GM23338 (cell line): ENCODE results near the gene PARP8. TPM values are rescaled to one million over a fixed set of nuclear protein-coding genes. Genes with fewer than 3 reads are reported as not detected.

Experiments used
- ATAC-seq: fragments of 200-7000 bp; cut with Tn5 transposase; 3 replicates; pipeline ENCODE4 v1.9.1; 2020
- DNase-seq: peaks from one replicate; pipeline ENCODE4 v3.0.0-alpha.2; 2015; ENCODE audit warnings: low spot score
- H2AFZ ChIP-seq: fragments of 200-600 bp; sonication (generic); 2 replicates; pipeline ENCODE4 v1.8.0; 2016; ENCODE audit warnings: antibody characterized with exemption, mild to moderate bottlenecking, moderate library complexity
- H3F3A ChIP-seq: fragments of 200-600 bp; sonication (generic); replicated peaks from 2 replicates; pipeline ENCODE4 v1.8.0; 2017; ENCODE audit warnings: antibody characterized with exemption, mixed run types, low read depth
- H3K27ac ChIP-seq: fragments of 200-600 bp; sonication (generic); 2 replicates; pipeline ENCODE4 v1.6.1; 2016; ENCODE audit warnings: low read depth
- H3K27me3 ChIP-seq: fragments of 200-600 bp; sonication (generic); 2 replicates; pipeline ENCODE4 v1.8.0; 2016; ENCODE audit warnings: mild to moderate bottlenecking, mixed run types, moderate library complexity; ENCODE audit not compliant: insufficient read depth
- H3K36me3 ChIP-seq: fragments of 200-600 bp; sonication (generic); 2 replicates; pipeline ENCODE4 v1.8.0; 2016; ENCODE audit warnings: mild to moderate bottlenecking; ENCODE audit not compliant: insufficient read depth
- H3K4me1 ChIP-seq: fragments of 200-600 bp; sonication (generic); 2 replicates; pipeline ENCODE4 v1.8.0; 2016; ENCODE audit warnings: mild to moderate bottlenecking, moderate library complexity; ENCODE audit not compliant: insufficient read depth
- H3K4me2 ChIP-seq: fragments of 200-600 bp; sonication (generic); 2 replicates; pipeline ENCODE4 v1.7.1; 2017; ENCODE audit warnings: mixed run types
- H3K4me3 ChIP-seq: fragments of 200-600 bp; sonication (generic); 2 replicates; pipeline ENCODE4 v1.6.1; 2016; ENCODE audit warnings: mixed run types
- H3K79me2 ChIP-seq: fragments of 200-600 bp; sonication (generic); replicated peaks from 2 replicates; pipeline ENCODE4 v1.8.0; 2017; ENCODE audit warnings: mild to moderate bottlenecking; ENCODE audit not compliant: insufficient read depth
- H3K9me2 ChIP-seq: fragments of 200-600 bp; sonication (generic); 2 replicates; pipeline ENCODE4 v1.8.0; 2017; ENCODE audit not compliant: insufficient read depth
- H4K20me1 ChIP-seq: fragments of 200-600 bp; sonication (generic); replicated peaks from 2 replicates; pipeline ENCODE4 v1.8.0; 2017; ENCODE audit warnings: mild to moderate bottlenecking; ENCODE audit not compliant: insufficient read depth
- H3K27ac Mint-ChIP-seq: 2 replicates; pipeline ENCODE4 v1.8.0; 2020; ENCODE audit warnings: inconsistent platforms, mild to moderate bottlenecking, moderate library complexity, mixed read lengths
- H3K27me3 Mint-ChIP-seq: 3 replicates; pipeline ENCODE4 v1.8.0; 2022; ENCODE audit warnings: low read depth, mild to moderate bottlenecking, moderate library complexity, mixed read lengths, inconsistent platforms; ENCODE audit not compliant: insufficient read depth, poor library complexity
- H3K36me3 Mint-ChIP-seq: 3 replicates; pipeline ENCODE4 v1.8.0; 2021; ENCODE audit warnings: low read depth, mild to moderate bottlenecking, inconsistent platforms, moderate library complexity, mixed read lengths
- H3K4me1 Mint-ChIP-seq: 3 replicates; pipeline ENCODE4 v1.8.0; 2020; ENCODE audit warnings: mild to moderate bottlenecking, inconsistent platforms, mixed read lengths
- H3K4me3 Mint-ChIP-seq: 3 replicates; pipeline ENCODE4 v1.8.0; 2021; ENCODE audit warnings: moderate library complexity, mild to moderate bottlenecking, inconsistent platforms, mixed read lengths
- H3K9me3 Mint-ChIP-seq: 3 replicates; pipeline ENCODE4 v1.8.0; 2020; ENCODE audit warnings: moderate library complexity, mild to moderate bottlenecking, inconsistent platforms, mixed read lengths
- CREB1 ChIP-seq: fragments of 250-450 bp; sonication (Bioruptor Pico); IDR thresholded peaks from 2 replicates; pipeline ENCODE4 v1.5.0; 2020; ENCODE audit warnings: low read depth, mild to moderate bottlenecking, moderate library complexity
- ETS1 ChIP-seq: IDR thresholded peaks from 2 replicates; pipeline ENCODE4 v1.6.1; 2016; ENCODE audit warnings: antibody characterized with exemption
- EZH2 ChIP-seq: fragments of 200-600 bp; sonication (generic); IDR thresholded peaks from one replicate; pipeline ENCODE4 v1.8.0; 2017; ENCODE audit warnings: antibody characterized with exemption, mild to moderate bottlenecking, low read depth; ENCODE audit not compliant: unreplicated experiment
- EZH2phosphoT487 ChIP-seq: fragments of 200-600 bp; sonication (generic); IDR thresholded peaks from one replicate; pipeline ENCODE4 v1.8.1; 2018; ENCODE audit warnings: antibody characterized with exemption; ENCODE audit not compliant: unreplicated experiment
- NANOG ChIP-seq: IDR thresholded peaks from 2 replicates; pipeline ENCODE4 v1.6.1; 2016; ENCODE audit warnings: antibody characterized with exemption, borderline replicate concordance
- REST ChIP-seq: IDR thresholded peaks from one replicate; pipeline ENCODE4 v1.6.1; 2018; ENCODE audit warnings: antibody characterized with exemption; ENCODE audit not compliant: unreplicated experiment
- STAT1 ChIP-seq: IDR thresholded peaks from one replicate; pipeline ENCODE4 v1.6.1; 2016; ENCODE audit warnings: antibody characterized with exemption; ENCODE audit not compliant: unreplicated experiment
- ZNF462 ChIP-seq: fragments of 250-450 bp; sonication (Bioruptor Pico); IDR thresholded peaks from 2 replicates; pipeline ENCODE4 v1.5.0; 2020; ENCODE audit warnings: mild to moderate bottlenecking, moderate library complexity
- polyA plus RNA-seq: library from polyadenylated mRNA; unstranded; fragments of >200 nt; fragmentation: Nextera tagmentation; extraction: Ambion mirVana; gene quantifications from 2 replicates; pipeline ENCODE4 v1.2.1, GENCODE V29; 2016
- total RNA-seq: library from RNA; depleted of rRNA; stranded (reverse); fragments of >200 nt; shearing (Covaris generic); gene quantifications from 2 replicates; pipeline ENCODE4 v1.2.3, GENCODE V29; 2014
- TF ChIP-seq, protein P1 (sequence below), 2 experiments: fragments of 200-600 bp in 1 of 2; sonication (generic) in 1 of 2; conservative IDR thresholded peaks; 2 replicates each; pipeline versions ENCODE4 v1.5.1 to v1.6.1; 2016 to 2017; ENCODE audit warnings: antibody characterized with exemption in 2 of 2, low read depth in 2 of 2, mild to moderate bottlenecking in 2 of 2, moderate library complexity in 1 of 2

PARP8 gene
- total and polyA plus RNA-seq, 2 experiments from 2014 or later = 13.0 to 25.0 TPM

DNA sequence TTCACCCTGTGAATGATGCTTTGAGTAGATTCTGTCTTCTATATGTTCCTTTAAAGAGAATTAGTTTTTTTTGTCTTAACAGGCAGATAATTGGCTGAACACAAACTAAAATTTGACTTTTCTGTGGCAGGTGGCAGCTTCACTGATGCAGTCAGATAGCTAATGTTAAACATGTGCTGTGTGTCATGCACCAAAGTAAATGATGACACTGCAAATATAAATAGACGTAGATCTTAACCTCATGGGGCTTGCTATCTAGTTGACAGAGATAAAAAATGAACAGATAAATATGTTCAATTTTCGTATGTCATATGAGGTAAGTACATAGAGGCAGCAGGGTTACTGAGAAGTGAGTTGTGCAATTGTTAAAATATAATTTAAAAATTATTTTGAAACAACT is 82.7 kb downstream of the PARP8 start:
- no peaks in the 10 kb centered on the region; the same call in 1 of the 2 replicates for H4K20me1 ChIP-seq
- ATAC-seq = no peak
- peak overlapping the region; percentile 17; the same call in 1 of the 2 replicates for H3K27ac Mint-ChIP-seq
- H3K27ac ChIP-seq = no peak overlapping the region
- no peaks in the 10 kb centered on the region for H3K36me3 ChIP-seq
- no peak overlapping the region for H3K4me3 Mint-ChIP-seq
- no peak overlapping the region for H3K4me3 ChIP-seq
- no peaks in the 10 kb centered on the region for H3K9me2 ChIP-seq
- H3K4me1 Mint-ChIP-seq = peaks cover 15% of the 10 kb centered on the region
- no peaks in the 10 kb centered on the region for H3F3A ChIP-seq
- no peak overlapping the region for H3K4me2 ChIP-seq
- H3K36me3 Mint-ChIP-seq = peaks cover 6% of the 10 kb centered on the region; the same call in 2 of the 3 replicates
- DNase-seq = no peak
- TF ChIP-seq ETS1 = no peak
- TF ChIP-seq, protein P1, sequence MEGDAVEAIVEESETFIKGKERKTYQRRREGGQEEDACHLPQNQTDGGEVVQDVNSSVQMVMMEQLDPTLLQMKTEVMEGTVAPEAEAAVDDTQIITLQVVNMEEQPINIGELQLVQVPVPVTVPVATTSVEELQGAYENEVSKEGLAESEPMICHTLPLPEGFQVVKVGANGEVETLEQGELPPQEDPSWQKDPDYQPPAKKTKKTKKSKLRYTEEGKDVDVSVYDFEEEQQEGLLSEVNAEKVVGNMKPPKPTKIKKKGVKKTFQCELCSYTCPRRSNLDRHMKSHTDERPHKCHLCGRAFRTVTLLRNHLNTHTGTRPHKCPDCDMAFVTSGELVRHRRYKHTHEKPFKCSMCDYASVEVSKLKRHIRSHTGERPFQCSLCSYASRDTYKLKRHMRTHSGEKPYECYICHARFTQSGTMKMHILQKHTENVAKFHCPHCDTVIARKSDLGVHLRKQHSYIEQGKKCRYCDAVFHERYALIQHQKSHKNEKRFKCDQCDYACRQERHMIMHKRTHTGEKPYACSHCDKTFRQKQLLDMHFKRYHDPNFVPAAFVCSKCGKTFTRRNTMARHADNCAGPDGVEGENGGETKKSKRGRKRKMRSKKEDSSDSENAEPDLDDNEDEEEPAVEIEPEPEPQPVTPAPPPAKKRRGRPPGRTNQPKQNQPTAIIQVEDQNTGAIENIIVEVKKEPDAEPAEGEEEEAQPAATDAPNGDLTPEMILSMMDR (conservative IDR thresholded peaks at IDR 0.05; ENCODE audit: low read depth in 2 of 2) = no peak
- no peak for TF ChIP-seq EZH2phosphoT487
- TF ChIP-seq STAT1 = no peak
- TF ChIP-seq EZH2 = no peak
- no peak for TF ChIP-seq REST
- TF ChIP-seq NANOG = no peak
- no peak for TF ChIP-seq CREB1
- TF ChIP-seq ZNF462 (CRISPR knock-in tag) = no peak
- peaks cover 2% of the 10 kb centered on the region for H3K27me3 Mint-ChIP-seq
- no peaks in the 10 kb centered on the region; the same call in 1 of the 2 replicates for H3K4me1 ChIP-seq
- peaks cover 69% of the 10 kb centered on the region for H3K79me2 ChIP-seq
- H3K27me3 ChIP-seq = no peaks in the 10 kb centered on the region
- no peak overlapping the region for H2AFZ ChIP-seq
- H3K9me3 Mint-ChIP-seq = no peaks in the 10 kb centered on the region
